HCT116 (cell line): ENCODE data around the gene CCM2.

ENCODE experiments used
- CTCF ChIP-seq, 3 experiments: fragments of 200-600 bp in 1 of 3; sonication (generic) in 1 of 3; IDR thresholded peaks in 2 of 3; conservative IDR thresholded peaks in 1 of 3; 2 replicates each; pipeline ENCODE4 v1.5.1; 2012 to 2017; ENCODE audit warnings: low read depth in 2 of 3, low read length in 2 of 3, antibody characterized with exemption in 1 of 3, borderline replicate concordance in 1 of 3, control low read depth in 1 of 3, mild to moderate bottlenecking in 1 of 3, mixed read lengths in 1 of 3, mixed run types in 1 of 3, moderate library complexity in 1 of 3; ENCODE audit not compliant: insufficient read depth in 1 of 3
- EZH2 ChIP-seq: fragments of 200-600 bp; sonication (generic); IDR thresholded peaks from 2 replicates; pipeline ENCODE4 v1.6.1; 2017; ENCODE audit warnings: antibody characterized with exemption, mixed run types

GRCh38 chr7:45118292-45118691 is 118.3 kb downstream of the CCM2 start:
- TF ChIP-seq CTCF (IDR thresholded peaks at IDR 0.05 in 2 of 3, conservative IDR thresholded peaks at IDR 0.05 in 1 of 3; ENCODE audit: borderline replicate concordance in 1 of 3, insufficient read depth in 1 of 3, low read depth in 2 of 3, low read length in 2 of 3) = no peak
- no peak for TF ChIP-seq EZH2
